Stimulated activated CD4-positive, alpha-beta T cell treated with anti-CD3 and anti-CD28 coated beads, Interleukin-12 subunit alpha, Interleukin-12 subunit beta, amount 100 ng/mL, for 4 hours (primary cell): ENCODE results near the gene AXDND1.
"Not testable (repeated sequence)": the region's sequence is repeated elsewhere in the genome, so short reads cannot be mapped to it uniquely, and the experiment has no call there.

ENCODE experiments used
- DNase-seq: peaks from one replicate; pipeline ENCODE4 v3.0.0-alpha.2; 2020

The AXDND1 gene

GRCh38 chr1:179365342-179366092 lies at the start of gene AXDND1:
Gene AXDND1 (plus strand): TSS chr1:179365971. CDS start chr1:179366510, 539 bp downstream.
- DNase-seq: peak; percentile 84

- DNase-seq: no peak
Observed at GRCh38 chr1:179318491-179318890, 47.3 kb upstream of the AXDND1 start.

- DNase-seq: no peak
Observed at GRCh38 chr1:179321533-179322216, 44.1 kb upstream of the AXDND1 start.

- DNase-seq: no peak
Observed at GRCh38 chr1:179322557-179322956, 43.2 kb upstream of the AXDND1 start.

GRCh38 chr1:179323436-179323835 lies 42.3 kb upstream of the AXDND1 start:
- no peak for DNase-seq

- no peak for DNase-seq
Observed at GRCh38 chr1:179325836-179326235, 39.9 kb upstream of the AXDND1 start.

GRCh38 chr1:179326746-179327145 lies 39.0 kb upstream of the AXDND1 start:
- no peak for DNase-seq

GRCh38 chr1:179327196-179327595 lies 38.6 kb upstream of the AXDND1 start:
- DNase-seq: no peak

- no peak for DNase-seq
Observed at GRCh38 chr1:179327679-179328078, 38.1 kb upstream of the AXDND1 start.

- no peak for DNase-seq
Observed at GRCh38 chr1:179329862-179330261, 35.9 kb upstream of the AXDND1 start.

GRCh38 chr1:179334440-179334839 lies 31.3 kb upstream of the AXDND1 start:
- no peak for DNase-seq

- no peak for DNase-seq
Observed at GRCh38 chr1:179337288-179337687, 28.5 kb upstream of the AXDND1 start.

GRCh38 chr1:179337942-179338560 lies 27.7 kb upstream of the AXDND1 start:
- DNase-seq: no peak

- DNase-seq: no peak
Observed at GRCh38 chr1:179340918-179341317, 24.9 kb upstream of the AXDND1 start.

GRCh38 chr1:179341943-179342547 lies 23.7 kb upstream of the AXDND1 start:
- DNase-seq: no peak

- no peak for DNase-seq
Observed at GRCh38 chr1:179342740-179343404, 22.9 kb upstream of the AXDND1 start.

GRCh38 chr1:179351281-179351680 lies 14.5 kb upstream of the AXDND1 start:
- DNase-seq: no peak

GRCh38 chr1:179352236-179352635 lies 13.5 kb upstream of the AXDND1 start:
- DNase-seq: no peak

- DNase-seq: no peak
Observed at GRCh38 chr1:179353546-179353945, 12.2 kb upstream of the AXDND1 start.

GRCh38 chr1:179361631-179362030 lies 4.1 kb upstream of the AXDND1 start:
- DNase-seq: not testable (repeated sequence)

- DNase-seq: no peak
Observed at GRCh38 chr1:179366093-179366800, 476 bp downstream of the AXDND1 start.

GRCh38 chr1:179369751-179370341 lies 4.1 kb downstream of the AXDND1 start:
- no peak for DNase-seq
